GM18861 (cell line): ENCODE results near the gene CCDC83.
A peak's percentile ranks its signal among the peaks of the same experiment; 100 is the strongest.

Experiments used
- ATAC-seq: cut with Tn5 transposase; IDR thresholded peaks from one replicate; pipeline ENCODE4 v1.9.1; 2021; ENCODE audit not compliant: unreplicated experiment

Gene CCDC83

DNA sequence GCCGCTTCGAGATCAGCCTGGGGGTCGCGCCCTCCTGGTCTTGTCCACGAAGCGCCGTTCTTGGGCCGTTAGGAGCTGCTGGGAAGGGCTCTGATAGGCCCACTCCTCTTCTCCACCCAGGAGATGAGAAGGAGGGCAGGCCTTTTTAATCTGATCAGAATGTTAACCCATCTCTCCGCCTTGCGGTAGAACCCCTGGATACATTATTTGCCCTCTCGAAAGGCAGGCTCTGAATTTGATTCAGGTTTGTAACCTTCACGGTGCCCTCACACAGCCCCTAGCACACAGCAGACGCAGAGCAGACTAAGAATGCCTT, at the start of gene CCDC83:
Gene CCDC83, plus strand, starts transcription at position 43 of the 316 bp plus-strand sequence. CDS start 9,741 bp downstream, outside the sequence.
- ATAC-seq = no peak

GRCh38 chr11:85805387-85805786, 49.8 kb upstream of the CCDC83 start:
- ATAC-seq = no peak

DNA sequence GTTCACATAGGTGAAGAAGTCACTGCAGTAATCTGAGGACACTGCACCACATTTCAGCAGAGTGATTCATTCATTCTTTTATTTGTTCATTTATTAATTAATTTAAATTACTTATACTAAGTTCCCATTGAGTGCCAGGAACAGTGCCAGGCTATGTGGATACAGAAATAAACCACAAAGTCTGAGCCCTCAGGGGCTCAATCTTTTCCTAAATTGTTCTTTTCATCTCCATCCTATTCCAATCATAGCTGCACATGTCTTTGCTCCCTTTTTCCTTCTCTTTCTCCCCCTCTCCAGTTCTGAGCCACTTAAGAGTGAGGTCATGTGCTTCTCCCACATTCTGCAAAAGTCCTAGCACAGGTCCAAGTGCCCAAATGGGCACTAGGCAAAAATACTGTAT, 49.2 kb upstream of the CCDC83 start:
- ATAC-seq = no peak

GRCh38 chr11:85806876-85807275, 48.3 kb upstream of the CCDC83 start:
- ATAC-seq = no peak

DNA sequence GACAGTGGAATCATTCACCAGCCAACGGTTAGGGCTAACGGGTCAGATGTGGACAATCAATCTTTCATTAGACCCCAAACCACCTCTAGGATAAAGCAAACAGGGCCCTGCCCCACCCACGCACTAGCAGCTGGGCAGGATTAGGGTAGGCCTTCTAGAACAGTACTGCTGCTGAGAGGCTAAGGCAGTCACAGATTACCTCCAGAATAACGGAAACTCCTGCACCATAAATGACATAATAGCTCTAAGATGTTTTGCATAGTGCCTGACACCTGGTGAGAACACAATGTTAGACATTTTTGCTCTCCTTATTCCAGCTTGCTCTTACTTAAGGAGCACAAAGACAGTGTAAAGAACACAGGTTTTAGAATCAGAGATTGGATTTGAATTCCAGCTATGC, 46.0 kb upstream of the CCDC83 start:
- ATAC-seq = peak; percentile 39

DNA sequence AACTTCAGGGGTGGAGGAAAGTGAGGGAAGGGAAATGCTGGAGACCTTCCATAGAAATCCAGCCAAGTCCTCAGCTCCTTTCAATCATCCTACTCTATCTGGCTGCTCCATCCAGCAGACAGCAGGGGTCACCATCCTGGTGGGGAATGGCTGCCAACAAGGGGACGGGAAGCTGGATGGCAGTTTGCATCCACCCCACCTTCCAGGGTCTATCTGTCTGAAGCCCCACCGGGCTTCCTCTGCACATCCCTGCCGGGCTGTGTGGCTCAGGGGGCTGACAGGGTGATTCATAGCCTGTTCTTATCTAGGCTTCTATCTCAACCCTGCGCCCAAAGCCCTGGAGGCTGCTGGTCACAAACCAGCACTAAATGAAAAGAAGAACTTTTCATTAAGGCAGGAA, 45.3 kb upstream of the CCDC83 start:
- ATAC-seq = no peak

GRCh38 chr11:85810521-85810870, 44.7 kb upstream of the CCDC83 start:
- ATAC-seq = no peak

- peak; percentile 84 for ATAC-seq
Measured at GRCh38 chr11:85810871-85811611, 44.1 kb upstream of the CCDC83 start, which contains the start of gene SYTL2. Gene SYTL2 (minus strand): TSS chr11:85811141. CDS start chr11:85757725, 53,416 bp downstream.

- ATAC-seq = no peak
Measured at GRCh38 chr11:85811624-85812023, 43.6 kb upstream of the CCDC83 start.

GRCh38 chr11:85813721-85814120, 41.5 kb upstream of the CCDC83 start:
- ATAC-seq = no peak

DNA sequence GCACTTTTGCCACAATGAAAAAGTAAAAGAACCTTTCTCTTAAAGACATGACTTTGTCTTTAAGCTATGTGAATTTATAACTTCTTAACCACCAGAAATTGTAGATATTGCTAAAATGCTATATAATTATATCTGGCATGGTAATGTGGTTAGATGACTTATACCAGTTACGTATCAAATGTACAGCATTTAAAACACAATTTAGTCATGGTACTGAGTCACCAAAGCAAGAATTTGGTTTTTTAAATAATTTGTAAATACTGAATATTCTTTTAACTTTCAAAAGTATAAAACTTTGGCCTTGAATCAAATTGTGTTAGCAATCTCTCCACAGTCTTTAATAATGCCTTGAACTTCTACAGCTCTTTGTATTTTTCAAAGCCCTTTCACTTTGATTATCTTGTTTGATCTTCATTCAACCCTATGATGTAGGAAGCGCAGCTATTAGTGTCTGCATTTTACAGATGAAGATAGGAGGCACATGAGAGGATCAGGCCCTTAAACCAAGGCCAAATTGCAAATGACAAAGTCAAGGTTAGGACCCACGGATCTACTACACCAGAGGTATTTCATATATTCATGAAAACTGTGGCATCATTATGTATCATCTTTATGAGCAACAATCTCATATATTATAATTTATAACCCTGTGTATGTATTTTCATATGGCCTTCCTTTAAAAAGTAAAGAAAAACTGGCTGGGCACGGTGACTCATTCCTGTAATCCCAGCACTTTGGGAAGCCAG, 39.8 kb upstream of the CCDC83 start:
- no peak for ATAC-seq

DNA sequence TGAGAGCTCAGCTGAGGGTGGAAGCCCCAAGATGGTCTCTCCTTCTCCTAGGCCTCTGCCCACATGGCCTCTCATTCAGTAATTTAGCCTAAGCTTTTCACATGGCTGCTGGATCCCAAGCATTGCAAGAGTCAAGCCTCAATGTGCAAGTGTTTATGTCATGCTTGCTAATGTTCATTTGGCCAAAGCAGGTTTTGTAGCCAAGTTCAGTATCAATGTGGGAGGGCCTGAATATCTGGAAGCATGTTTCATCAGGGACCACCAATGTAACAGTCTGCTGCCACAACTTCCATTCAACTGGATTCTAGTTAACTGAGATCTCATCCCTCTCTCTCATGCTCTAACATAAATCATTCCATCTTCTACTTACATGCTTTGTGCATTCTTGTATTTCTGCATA, 35.7 kb upstream of the CCDC83 start:
- no peak for ATAC-seq

GRCh38 chr11:85821636-85822035, 33.5 kb upstream of the CCDC83 start:
- no peak for ATAC-seq

- no peak for ATAC-seq
Measured at GRCh38 chr11:85822814-85823213, 32.4 kb upstream of the CCDC83 start.

- ATAC-seq = no peak
Measured at GRCh38 chr11:85823816-85824215, 31.4 kb upstream of the CCDC83 start.

DNA sequence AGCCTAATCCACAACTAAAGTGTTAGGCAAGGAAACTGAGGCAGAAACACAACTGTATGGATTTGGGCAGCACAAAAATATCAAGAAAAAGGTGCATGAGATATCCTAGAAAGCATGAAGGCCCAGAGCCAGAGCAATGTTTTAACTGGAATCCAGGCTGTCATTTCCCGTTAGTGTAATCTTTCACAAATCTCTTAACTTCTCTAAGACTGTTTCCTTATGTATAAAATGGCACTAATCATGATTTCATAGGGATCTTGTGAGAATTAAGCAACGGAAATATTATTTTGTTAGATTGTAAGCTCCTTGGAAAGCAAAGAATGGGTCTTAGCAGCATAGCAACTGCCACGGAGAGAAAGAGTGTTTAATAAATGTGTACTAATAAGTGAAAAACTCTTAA, 29.6 kb upstream of the CCDC83 start:
- no peak for ATAC-seq

- ATAC-seq = no peak
Measured at GRCh38 chr11:85826116-85826855, 28.9 kb upstream of the CCDC83 start.

DNA sequence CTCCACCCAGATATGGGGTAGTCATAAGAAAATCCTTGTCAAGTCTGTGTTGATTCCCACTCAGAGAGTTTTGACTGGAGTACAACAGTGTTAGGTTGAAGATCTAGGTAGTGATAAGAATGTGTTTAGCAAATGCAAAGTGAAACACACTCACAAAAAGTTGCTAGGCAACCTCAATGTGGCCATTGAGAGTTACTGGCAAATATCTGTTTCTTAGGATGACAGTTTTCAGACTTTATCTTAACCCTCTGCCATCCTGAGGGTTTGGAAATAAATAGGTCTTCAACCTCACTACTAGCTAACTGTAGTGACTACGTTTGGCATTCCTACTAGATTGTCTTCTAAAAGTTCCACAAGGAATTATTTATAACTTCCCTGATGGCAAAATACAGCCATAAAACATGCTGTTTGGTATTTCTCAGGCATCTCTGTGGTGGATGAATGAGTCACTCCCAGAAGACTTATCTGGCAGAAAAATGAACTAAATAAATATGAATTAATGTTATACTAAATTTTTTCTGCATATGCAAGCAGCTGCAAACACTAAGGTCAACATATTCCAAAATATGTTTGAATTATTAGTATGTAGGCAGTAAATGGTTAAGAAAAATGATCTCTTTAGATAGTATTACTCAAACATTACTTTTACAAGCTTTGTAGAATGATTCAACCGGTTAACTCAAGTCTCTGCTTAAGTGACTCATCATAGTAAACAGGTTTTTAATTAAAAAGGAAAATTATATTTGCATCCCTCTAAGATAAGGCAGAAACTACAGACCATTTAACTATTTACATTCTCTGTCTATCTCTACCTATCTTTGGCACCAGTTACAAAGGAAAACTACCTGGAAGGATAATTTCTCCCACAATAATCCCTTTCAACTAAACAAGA, 27.2 kb upstream of the CCDC83 start:
- no peak for ATAC-seq

DNA sequence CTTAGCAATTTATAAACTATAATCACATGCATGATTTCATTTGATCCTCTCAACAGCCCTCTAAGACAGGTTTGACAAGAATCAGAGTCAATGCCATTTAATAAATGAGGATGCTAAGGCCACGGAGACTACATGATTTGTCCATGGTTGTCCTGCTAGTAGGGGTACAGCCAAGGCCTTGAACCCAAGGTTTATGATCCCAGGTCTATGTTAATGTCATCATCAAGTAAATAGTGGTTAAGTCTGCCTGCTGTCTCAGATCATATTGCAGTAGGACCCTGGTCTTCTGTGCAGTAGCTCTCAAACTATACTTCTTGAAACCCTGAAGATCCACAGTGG, 26.6 kb upstream of the CCDC83 start:
- no peak for ATAC-seq

DNA sequence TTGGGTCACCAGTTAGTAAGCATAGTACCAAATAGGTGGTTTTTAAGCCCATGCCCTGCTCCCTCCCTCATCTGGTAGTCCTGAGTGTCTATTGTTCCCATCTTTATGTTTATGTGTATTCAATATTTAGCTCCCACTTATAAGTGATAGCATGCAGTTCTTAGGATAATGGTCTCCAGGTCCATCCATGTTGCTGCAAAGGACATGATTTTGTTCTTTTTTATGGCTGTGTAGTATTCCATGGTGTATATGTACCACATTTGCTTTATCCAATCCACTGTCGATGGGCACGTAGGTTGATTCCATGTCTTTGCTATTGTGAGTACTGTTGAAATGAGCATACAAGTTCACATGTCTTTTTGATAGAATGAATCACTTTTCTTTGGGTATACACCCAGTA, 26.0 kb upstream of the CCDC83 start:
- ATAC-seq = no peak

DNA sequence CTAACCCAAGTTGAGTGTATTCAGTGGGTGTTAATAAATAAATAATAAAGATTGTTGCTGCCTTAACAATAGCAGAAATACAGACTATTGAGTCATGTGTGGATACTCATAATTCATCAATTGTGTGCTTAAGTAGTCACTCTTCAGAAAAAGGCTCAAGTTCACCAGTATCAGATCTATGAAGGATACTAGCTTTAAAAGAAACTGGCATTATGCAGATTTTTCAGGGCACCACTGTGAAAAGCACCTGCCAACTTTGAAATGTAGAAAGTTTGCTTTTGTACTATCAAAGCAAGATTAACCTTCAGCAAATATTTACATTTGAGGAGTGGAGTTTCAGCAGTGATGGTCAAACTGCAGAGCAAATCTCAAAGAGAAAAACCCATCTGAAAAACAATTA, 24.1 kb upstream of the CCDC83 start:
- ATAC-seq = no peak
